NCI-H524 (cell line): Measurements from ENCODE around the gene ACAA2.
"Not testable (repeated sequence)": the region's sequence is repeated elsewhere in the genome, so short reads cannot be mapped to it uniquely, and the experiment has no call there.

Source experiments
- DNase-seq, 2 experiments: peaks; one replicate each; lab custom pipeline; 2025; lab: John Stamatoyannopoulos, UW

Gene ACAA2

GRCh38 chr18:49844903-49845302, 31.6 kb upstream of the ACAA2 start:
- peak; percentile 17 to 78 for DNase-seq

GRCh38 chr18:49843778-49844625, 30.7 kb upstream of the ACAA2 start:
- DNase-seq = no peak

GRCh38 chr18:49843131-49843530, 29.8 kb upstream of the ACAA2 start:
- DNase-seq = no peak

GRCh38 chr18:49842656-49843055, 29.3 kb upstream of the ACAA2 start:
- DNase-seq = no peak

GRCh38 chr18:49841236-49842217, 28.2 kb upstream of the ACAA2 start:
- DNase-seq = peak in 1 of 2 experiments; percentile 19

GRCh38 chr18:49839012-49839411, 25.7 kb upstream of the ACAA2 start:
- DNase-seq = no peak

GRCh38 chr18:49838381-49838780, 25.0 kb upstream of the ACAA2 start:
- DNase-seq = no peak

- DNase-seq = no peak
Measured at GRCh38 chr18:49837889-49838288, 24.6 kb upstream of the ACAA2 start.

- not testable (repeated sequence) for DNase-seq
Measured at GRCh38 chr18:49837316-49837835, 24.0 kb upstream of the ACAA2 start.

GRCh38 chr18:49835405-49835804, 22.1 kb upstream of the ACAA2 start:
- DNase-seq = no peak

- no peak for DNase-seq
Measured at GRCh38 chr18:49834258-49834657, 20.9 kb upstream of the ACAA2 start.

GRCh38 chr18:49833814-49834213, 20.5 kb upstream of the ACAA2 start:
- DNase-seq = no peak

GRCh38 chr18:49832221-49832647, 18.9 kb upstream of the ACAA2 start:
- no peak for DNase-seq

- no peak for DNase-seq
Measured at GRCh38 chr18:49827996-49828395, 14.7 kb upstream of the ACAA2 start.

- DNase-seq = no peak
Measured at GRCh38 chr18:49819823-49820671, 6.7 kb upstream of the ACAA2 start.

GRCh38 chr18:49819071-49819662, 5.8 kb upstream of the ACAA2 start:
- DNase-seq = no peak

GRCh38 chr18:49817947-49818346, 4.6 kb upstream of the ACAA2 start:
- no peak for DNase-seq

GRCh38 chr18:49815927-49816326, 2.6 kb upstream of the ACAA2 start:
- DNase-seq = no peak

- DNase-seq = peak; percentile 19 to 64
Measured at GRCh38 chr18:49814147-49814499, 790 bp upstream of the ACAA2 start.

GRCh38 chr18:49813069-49813318, 339 bp downstream of the ACAA2 start:
- peak in 1 of 2 experiments; percentile 46 for DNase-seq

- peak in 1 of 2 experiments; percentile 31 for DNase-seq
Measured at GRCh38 chr18:49812286-49813068, 856 bp downstream of the ACAA2 start.
